ENCODE data around the gene UMAD1. TPM values are rescaled to one million over a fixed set of nuclear protein-coding genes. Genes with fewer than 3 reads are reported as not detected.

Gene UMAD1
- total and polyA plus RNA-seq, 7 donors = 8.7 to 51.1 (median 15.6) TPM

DNA sequence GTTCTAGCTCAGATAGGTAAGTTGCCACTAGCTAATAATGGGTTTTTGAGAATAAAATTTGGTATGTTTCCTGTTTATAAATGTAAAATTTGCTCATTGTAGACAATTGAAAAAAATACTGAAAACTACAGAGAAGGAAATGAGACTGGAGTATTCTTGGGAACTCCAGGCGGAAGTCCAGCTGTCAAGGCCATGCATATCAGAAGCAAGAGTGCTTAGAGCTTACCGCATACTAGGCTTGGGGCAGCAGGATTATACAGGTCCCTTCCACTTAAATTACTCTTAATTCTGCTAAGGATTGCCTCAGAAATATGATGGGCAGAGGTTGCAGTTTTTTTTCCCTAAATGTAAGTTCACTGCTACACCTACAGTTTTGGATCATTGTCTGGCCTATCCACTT, 26.6 kb downstream of the UMAD1 start:
- WGBS, 2 donors = 93 to 95% methylated on average over 2 of the region's 2 CpGs
- no peaks in the 10 kb centered on the region for H3K27me3 ChIP-seq
- H3K9me3 ChIP-seq = no peaks in the 10 kb centered on the region
- intact Hi-C loops (cut with DNase I) = no loop called here
- TF ChIP-seq, protein P1, sequence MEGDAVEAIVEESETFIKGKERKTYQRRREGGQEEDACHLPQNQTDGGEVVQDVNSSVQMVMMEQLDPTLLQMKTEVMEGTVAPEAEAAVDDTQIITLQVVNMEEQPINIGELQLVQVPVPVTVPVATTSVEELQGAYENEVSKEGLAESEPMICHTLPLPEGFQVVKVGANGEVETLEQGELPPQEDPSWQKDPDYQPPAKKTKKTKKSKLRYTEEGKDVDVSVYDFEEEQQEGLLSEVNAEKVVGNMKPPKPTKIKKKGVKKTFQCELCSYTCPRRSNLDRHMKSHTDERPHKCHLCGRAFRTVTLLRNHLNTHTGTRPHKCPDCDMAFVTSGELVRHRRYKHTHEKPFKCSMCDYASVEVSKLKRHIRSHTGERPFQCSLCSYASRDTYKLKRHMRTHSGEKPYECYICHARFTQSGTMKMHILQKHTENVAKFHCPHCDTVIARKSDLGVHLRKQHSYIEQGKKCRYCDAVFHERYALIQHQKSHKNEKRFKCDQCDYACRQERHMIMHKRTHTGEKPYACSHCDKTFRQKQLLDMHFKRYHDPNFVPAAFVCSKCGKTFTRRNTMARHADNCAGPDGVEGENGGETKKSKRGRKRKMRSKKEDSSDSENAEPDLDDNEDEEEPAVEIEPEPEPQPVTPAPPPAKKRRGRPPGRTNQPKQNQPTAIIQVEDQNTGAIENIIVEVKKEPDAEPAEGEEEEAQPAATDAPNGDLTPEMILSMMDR (IDR thresholded peaks at IDR 0.05) = no peak
- no peak for TF ChIP-seq POLR2AphosphoS5 (IDR thresholded peaks at IDR 0.05)
- no peak for TF ChIP-seq EP300 (IDR thresholded peaks at IDR 0.05)
- no peak for TF ChIP-seq POLR2A (IDR thresholded peaks at IDR 0.05)
- H3K27ac ChIP-seq = no peak overlapping the region
- H3K4me1 ChIP-seq = no peaks in the 10 kb centered on the region
- H3K36me3 ChIP-seq = no peaks in the 10 kb centered on the region
- DNase-seq = no peak
- no peak overlapping the region for H3K4me3 ChIP-seq

DNA sequence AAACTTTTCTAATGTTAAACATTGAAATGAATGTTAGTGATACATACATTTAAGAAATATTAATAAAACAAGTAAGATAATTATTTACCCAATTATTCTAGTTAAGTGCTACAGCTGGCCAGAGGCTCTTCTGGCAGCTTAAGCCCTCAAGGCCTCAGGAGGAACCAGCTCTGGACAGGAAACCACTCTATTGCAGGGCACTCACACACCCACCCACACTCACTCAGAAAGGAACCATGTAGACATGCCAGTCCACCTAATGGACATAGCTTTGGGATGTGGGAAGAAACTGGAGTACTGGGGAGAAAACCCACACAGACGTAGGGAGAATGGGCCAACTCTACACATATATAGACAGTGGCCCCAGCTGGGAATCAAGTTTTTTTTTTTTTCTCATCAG, 28.2 kb downstream of the UMAD1 start:
- TF ChIP-seq POLR2A (IDR thresholded peaks at IDR 0.05) (no peak), POLR2AphosphoS5 (IDR thresholded peaks at IDR 0.05) (no peak), EP300 (IDR thresholded peaks at IDR 0.05) (no peak)
- TF ChIP-seq, protein P1 (IDR thresholded peaks at IDR 0.05) = no peak
- no peaks in the 10 kb centered on the region for H3K27me3 ChIP-seq
- no peak overlapping the region for H3K27ac ChIP-seq
- peaks cover 0 to 8% (median 3%) of the 10 kb centered on the region in 4 donors for H3K4me1 ChIP-seq
- no peak overlapping the region for H3K4me3 ChIP-seq
- DNase-seq = no peak
- no peaks in the 10 kb centered on the region for H3K9me3 ChIP-seq
- no peaks in the 10 kb centered on the region for H3K36me3 ChIP-seq
- WGBS, 2 donors = 95 to 98% methylated on average over 1 of the region's 1 CpG
- intact Hi-C loops (cut with DNase I) = no loop called here

DNA sequence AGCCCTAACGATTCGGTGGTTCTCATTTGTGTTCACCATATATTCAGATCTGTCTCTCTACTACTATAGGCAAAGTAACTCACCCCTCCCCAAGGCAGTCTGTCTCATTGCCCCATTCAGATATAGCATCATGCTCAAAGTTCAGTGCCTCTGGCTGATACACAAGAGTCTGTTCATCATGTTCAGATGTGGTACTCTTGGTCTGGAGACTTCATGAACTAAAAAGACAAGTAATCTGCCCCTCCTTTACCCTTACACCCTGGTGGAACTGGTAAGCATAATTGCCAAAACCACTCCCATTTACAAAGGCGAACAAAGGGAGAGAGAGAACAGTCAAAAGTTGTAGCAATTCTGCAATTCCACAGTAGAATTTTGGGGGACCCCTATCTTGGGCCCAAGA, 29.9 kb downstream of the UMAD1 start:
- no peak overlapping the region for H3K4me3 ChIP-seq
- WGBS, 2 donors = 89 to 90% methylated on average over 3 of the region's 3 CpGs
- no peaks in the 10 kb centered on the region for H3K9me3 ChIP-seq
- H3K4me1 ChIP-seq = peaks cover 0 to 8% (median 3%) of the 10 kb centered on the region in 4 donors
- H3K27ac ChIP-seq = no peak overlapping the region
- no peaks in the 10 kb centered on the region for H3K36me3 ChIP-seq
- H3K27me3 ChIP-seq = no peaks in the 10 kb centered on the region
- TF ChIP-seq POLR2AphosphoS5 (IDR thresholded peaks at IDR 0.05) = no peak
- TF ChIP-seq EP300 (IDR thresholded peaks at IDR 0.05) = no peak
- TF ChIP-seq POLR2A (IDR thresholded peaks at IDR 0.05) = no peak
- TF ChIP-seq, protein P1 (IDR thresholded peaks at IDR 0.05) = no peak
- DNase-seq = no peak
- intact Hi-C loops (cut with DNase I) = no loop called here

DNA sequence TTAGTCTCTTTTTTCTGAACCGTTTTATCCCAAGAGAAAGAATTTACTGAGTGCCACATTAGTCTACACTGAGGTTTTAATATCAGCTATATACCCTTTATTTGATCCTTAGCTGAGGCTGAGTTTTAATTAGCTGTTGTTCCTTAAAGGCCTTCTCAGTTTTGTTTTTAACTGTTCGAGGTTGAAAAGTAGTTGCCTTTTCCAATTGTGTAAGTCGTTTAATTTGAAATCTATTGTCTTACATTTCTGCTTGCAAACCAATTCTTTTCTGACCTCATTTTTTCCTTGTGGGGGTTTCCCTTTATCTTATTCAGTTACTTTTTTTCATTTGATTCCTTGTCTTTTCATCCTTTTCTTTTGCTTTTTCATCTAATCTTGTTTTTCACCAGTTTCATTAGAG, 30.8 kb downstream of the UMAD1 start:
- 62 to 78% methylated on average over 3 of the region's 3 CpGs for WGBS, 2 donors
- no peak overlapping the region for H3K27ac ChIP-seq
- no peak for DNase-seq
- no peak overlapping the region for H3K4me3 ChIP-seq
- H3K4me1 ChIP-seq = peaks cover 0 to 8% (median 3%) of the 10 kb centered on the region in 4 donors
- no peaks in the 10 kb centered on the region for H3K9me3 ChIP-seq
- H3K36me3 ChIP-seq = no peaks in the 10 kb centered on the region
- TF ChIP-seq POLR2A (IDR thresholded peaks at IDR 0.05) = no peak
- TF ChIP-seq, protein P1 (IDR thresholded peaks at IDR 0.05) = no peak
- no peak for TF ChIP-seq EP300 (IDR thresholded peaks at IDR 0.05)
- no peak for TF ChIP-seq POLR2AphosphoS5 (IDR thresholded peaks at IDR 0.05)
- H3K27me3 ChIP-seq = no peaks in the 10 kb centered on the region
- intact Hi-C loops (cut with DNase I) = no loop called here

DNA sequence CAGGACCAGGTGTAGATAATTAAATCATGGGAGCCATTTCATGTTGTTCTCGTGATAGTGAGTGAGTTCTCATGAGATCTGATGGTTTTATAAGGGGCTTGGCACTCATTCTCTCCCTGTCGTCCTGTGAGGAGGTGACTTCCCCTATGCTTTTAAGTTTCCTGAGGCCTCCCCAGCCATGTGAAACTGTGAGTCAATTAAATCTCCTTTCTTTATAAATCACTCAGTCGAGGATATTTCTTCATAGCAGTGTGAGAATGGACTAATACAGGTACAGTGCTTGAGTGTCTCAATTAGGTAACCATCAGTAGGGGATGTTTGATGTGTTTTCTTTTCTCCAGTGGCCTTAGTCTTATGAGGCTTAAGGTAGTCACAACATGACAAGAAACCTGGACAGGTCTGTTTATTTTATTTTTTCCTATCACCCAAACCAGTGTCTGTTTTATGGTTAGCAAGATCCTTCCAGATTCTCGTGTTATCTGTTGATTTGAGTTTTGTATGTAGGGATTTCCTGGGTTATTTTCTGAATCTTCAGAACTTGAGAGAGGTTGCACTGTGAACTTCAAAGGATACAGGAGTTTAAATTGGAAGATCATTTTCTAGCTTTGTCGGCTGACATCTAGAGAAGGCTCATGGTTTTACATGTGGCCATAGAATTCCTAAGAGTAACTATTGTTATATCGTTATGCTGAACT, 32.1 kb downstream of the UMAD1 start:
- H3K27ac ChIP-seq = no peak overlapping the region

More for the DNA sequence above, 32.1 kb downstream of the UMAD1 start:
- no peak for TF ChIP-seq POLR2AphosphoS5 (IDR thresholded peaks at IDR 0.05)
- no peak for TF ChIP-seq EP300 (IDR thresholded peaks at IDR 0.05)
- TF ChIP-seq POLR2A (IDR thresholded peaks at IDR 0.05) = no peak
- TF ChIP-seq, protein P1 (IDR thresholded peaks at IDR 0.05) = no peak
- H3K27me3 ChIP-seq = no peaks in the 10 kb centered on the region
- peaks cover 0 to 8% (median 3%) of the 10 kb centered on the region in 4 donors for H3K4me1 ChIP-seq
- DNase-seq = no peak
- WGBS, 2 donors = 81 to 86% methylated on average over 6 of the region's 6 CpGs
- intact Hi-C loops (cut with DNase I) = no loop called here
- H3K36me3 ChIP-seq = no peaks in the 10 kb centered on the region
- no peak overlapping the region for H3K4me3 ChIP-seq
- H3K9me3 ChIP-seq = no peaks in the 10 kb centered on the region

Measured in sigmoid colon (tissue), 7 donors.